Mucosa of rectum (tissue), 2 donors: Measurements from ENCODE around the gene ABCA5.

Experiments
- H3K27ac ChIP-seq, 2 donors: one replicate each; pipeline ENCODE4 v1.7.0; 2013; ENCODE audit warnings: inconsistent platforms in 2 of 2, low read depth in 2 of 2, low read length in 2 of 2
- H3K27me3 ChIP-seq, 2 donors: one replicate each; pipeline ENCODE4 v1.7.0; 2013; ENCODE audit warnings: low read length in 2 of 2; ENCODE audit not compliant: control insufficient read depth in 2 of 2, insufficient read depth in 2 of 2
- H3K36me3 ChIP-seq, 2 donors: one replicate each; pipeline ENCODE4 v1.7.0; 2013; ENCODE audit warnings: low read length in 2 of 2; ENCODE audit not compliant: control insufficient read depth in 2 of 2, insufficient read depth in 2 of 2
- H3K4me1 ChIP-seq, 2 donors: one replicate each; pipeline ENCODE4 v1.7.0; 2013; ENCODE audit warnings: low read length in 2 of 2, mild to moderate bottlenecking in 1 of 2; ENCODE audit not compliant: control insufficient read depth in 2 of 2, insufficient read depth in 2 of 2
- H3K4me3 ChIP-seq, 2 donors: one replicate each; pipeline ENCODE4 v1.7.0; 2013; ENCODE audit warnings: low read length in 2 of 2
- H3K9ac ChIP-seq, 2 donors: one replicate each; pipeline ENCODE4 v1.7.0; 2013; ENCODE audit warnings: low read length in 2 of 2, low read depth in 1 of 2, mild to moderate bottlenecking in 1 of 2
- H3K9me3 ChIP-seq, 2 donors: one replicate each; pipeline ENCODE4 v1.7.0; 2013; ENCODE audit warnings: low read length in 2 of 2; ENCODE audit not compliant: control insufficient read depth in 2 of 2
- donor health status: healthy.
- donor health status: Normal muscosa, but diverticular disease.

The ABCA5 gene

DNA sequence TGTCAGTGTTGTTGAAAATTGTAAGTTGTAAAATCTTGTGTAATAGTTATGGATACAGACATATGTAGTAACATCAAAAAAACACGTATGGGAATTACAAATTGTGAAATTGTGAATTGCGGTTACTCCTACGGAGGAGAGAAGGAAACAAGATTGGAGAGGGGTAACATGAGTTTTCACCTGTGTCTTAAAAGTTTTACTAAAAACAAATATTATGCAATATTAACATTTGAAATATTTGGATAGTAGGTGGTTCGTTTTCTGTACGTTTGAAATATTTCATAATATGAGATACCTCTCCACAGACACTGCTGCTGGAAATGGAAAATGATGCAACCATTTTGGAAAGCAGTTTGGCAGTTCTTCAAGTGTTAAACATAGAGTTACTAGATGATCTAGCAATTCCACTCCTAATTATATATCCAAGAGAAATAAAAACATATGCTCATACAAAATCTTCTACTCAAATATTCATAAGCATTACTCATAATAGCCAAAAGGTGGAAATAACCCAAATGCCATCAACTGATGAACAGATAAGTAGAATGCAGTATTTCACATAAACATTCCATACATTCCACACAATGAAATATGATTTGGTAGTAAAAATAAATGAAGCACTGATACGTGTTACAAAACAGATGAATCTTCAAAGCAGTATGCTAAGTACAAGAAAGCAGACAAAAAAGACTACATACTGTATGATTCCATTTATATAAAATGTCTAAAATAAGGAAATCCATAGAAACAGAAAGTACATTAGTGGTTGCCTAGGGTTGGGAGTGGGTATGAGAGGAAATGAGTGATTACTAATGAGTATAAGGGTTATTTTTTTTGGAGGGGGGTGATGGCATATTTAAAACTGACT lies 57.6 kb downstream of the ABCA5 start:
- no peak overlapping the region for H3K27ac ChIP-seq
- no peak overlapping the region for H3K4me3 ChIP-seq
- H3K36me3 ChIP-seq = peaks cover 0 to 14% of the 10 kb centered on the region in 2 donors
- no peaks in the 10 kb centered on the region for H3K9me3 ChIP-seq
- no peaks in the 10 kb centered on the region for H3K4me1 ChIP-seq
- H3K27me3 ChIP-seq = no peaks in the 10 kb centered on the region
- H3K9ac ChIP-seq = no peak overlapping the region

DNA sequence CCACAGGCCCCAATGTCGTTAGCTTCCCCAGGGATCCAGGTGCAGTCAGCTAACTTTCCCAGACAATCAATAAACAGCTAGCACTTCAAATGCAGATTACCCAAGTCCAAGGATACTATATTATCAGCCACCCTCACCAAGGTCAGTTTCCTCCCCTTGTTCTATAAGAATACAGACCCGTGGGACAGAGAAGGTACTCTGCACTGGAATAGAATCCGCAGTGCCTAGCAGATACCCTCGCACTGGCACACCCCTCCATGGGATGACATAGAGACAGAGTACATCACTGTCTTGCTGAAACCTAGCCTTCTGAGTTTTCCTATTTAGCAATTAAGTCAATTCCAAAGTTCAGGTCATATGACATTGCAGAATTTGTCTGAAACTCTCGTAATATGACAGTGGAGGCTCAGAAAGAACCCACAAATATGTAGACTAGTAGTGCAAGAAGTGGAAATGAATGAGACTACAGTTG lies 58.4 kb downstream of the ABCA5 start:
- Histone ChIP-seq H3K27me3 (no peaks in the 10 kb centered on the region), H3K4me1 (no peaks in the 10 kb centered on the region), H3K36me3 (peaks cover 0 to 14% of the 10 kb centered on the region in 2 donors), H3K4me3 (no peak overlapping the region), H3K27ac (no peak overlapping the region), H3K9ac (no peak overlapping the region), H3K9me3 (no peaks in the 10 kb centered on the region)

DNA sequence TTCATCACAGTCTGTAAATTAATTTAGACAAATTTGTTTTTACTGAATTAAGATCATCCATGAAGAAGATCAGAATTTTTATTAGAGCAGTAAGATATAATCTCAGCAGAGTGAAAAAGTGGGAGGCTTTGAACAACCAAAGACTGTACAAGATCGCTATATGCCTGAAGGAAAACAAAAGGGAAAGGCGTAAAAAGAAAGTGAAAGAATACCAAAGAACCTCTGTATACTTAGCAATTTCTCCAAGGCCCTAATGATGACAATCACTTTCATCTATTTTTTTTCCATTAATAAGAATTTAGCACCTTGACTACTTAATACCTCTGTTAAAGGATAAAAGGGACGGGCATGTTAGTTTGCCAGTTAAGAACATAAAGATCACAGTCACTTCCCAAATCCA lies 59.7 kb downstream of the ABCA5 start:
- no peak overlapping the region for H3K27ac ChIP-seq
- no peak overlapping the region for H3K4me3 ChIP-seq
- no peaks in the 10 kb centered on the region for H3K9me3 ChIP-seq
- H3K27me3 ChIP-seq = no peaks in the 10 kb centered on the region
- peaks cover 0 to 14% of the 10 kb centered on the region in 2 donors for H3K36me3 ChIP-seq
- H3K9ac ChIP-seq = no peak overlapping the region
- H3K4me1 ChIP-seq = no peaks in the 10 kb centered on the region

DNA sequence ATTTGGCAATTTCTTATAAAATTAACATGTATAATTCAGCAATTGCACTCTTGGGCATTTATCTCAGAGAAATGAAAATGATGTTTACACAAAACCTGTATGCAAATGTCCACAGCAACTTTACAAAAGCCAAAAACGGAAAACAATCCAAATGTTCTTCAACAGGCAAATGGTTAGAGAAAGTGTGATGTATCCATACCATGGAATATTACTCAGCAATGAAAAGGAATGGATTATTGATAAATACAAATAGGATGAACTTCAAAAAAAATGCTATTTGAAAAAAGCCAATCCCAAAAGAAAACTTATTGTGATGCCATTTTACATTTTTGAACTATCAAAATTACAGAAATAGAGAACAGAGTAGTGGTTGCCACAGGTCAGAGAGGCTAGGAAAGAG lies 61.1 kb downstream of the ABCA5 start:
- Histone ChIP-seq H3K9ac (no peak overlapping the region), H3K27me3 (no peaks in the 10 kb centered on the region), H3K4me1 (no peaks in the 10 kb centered on the region), H3K36me3 (peaks cover 0 to 8% of the 10 kb centered on the region in 2 donors), H3K9me3 (no peaks in the 10 kb centered on the region), H3K27ac (no peak overlapping the region), H3K4me3 (no peak overlapping the region)

DNA sequence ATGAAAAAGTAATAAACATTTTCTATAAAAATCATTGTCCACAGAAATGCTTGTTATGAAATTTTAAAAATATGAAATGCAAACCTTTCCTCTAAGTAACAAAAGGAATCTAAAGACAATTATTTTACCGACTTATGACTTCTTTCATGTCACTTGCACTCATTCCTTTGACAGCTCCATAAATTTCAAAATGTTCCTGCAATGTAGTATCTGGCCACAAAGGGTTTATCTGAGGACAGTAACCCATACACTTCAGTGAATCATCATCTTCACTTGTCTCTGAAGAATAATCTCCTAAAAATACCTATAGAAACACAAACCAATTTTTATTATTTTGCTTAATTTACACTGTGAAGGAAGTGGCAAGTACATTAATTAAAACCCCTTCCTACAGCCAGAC lies 72.7 kb downstream of the ABCA5 start:
- no peaks in the 10 kb centered on the region for H3K27me3 ChIP-seq
- no peak overlapping the region for H3K9ac ChIP-seq
- H3K27ac ChIP-seq = no peak overlapping the region
- no peaks in the 10 kb centered on the region for H3K9me3 ChIP-seq
- H3K4me3 ChIP-seq = no peak overlapping the region
- H3K36me3 ChIP-seq = peaks cover 11 to 18% of the 10 kb centered on the region in 2 donors
- no peaks in the 10 kb centered on the region for H3K4me1 ChIP-seq

DNA sequence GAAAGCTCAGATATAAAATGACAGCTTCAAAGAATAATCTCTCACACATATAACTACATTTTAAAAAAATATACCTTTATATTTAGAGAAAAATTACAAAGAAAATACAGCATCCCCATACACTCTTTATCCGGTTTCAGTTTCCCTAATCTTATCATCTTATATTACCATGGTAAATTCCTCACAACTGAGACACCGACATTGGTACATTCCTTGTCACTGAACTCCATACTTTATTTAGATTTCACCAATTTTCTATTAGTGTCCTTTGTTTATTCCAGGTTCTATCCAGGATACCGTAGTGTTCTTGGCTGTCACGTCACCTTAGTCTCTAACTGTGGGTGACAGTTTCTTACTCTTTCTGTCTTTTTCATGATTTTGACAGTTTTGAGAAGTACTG lies 76.3 kb downstream of the ABCA5 start:
- Histone ChIP-seq H3K4me1 (no peaks in the 10 kb centered on the region), H3K9ac (no peak overlapping the region), H3K36me3 (peaks cover 12 to 16% of the 10 kb centered on the region in 2 donors), H3K27me3 (no peaks in the 10 kb centered on the region), H3K27ac (no peak overlapping the region), H3K4me3 (no peak overlapping the region), H3K9me3 (no peaks in the 10 kb centered on the region)

DNA sequence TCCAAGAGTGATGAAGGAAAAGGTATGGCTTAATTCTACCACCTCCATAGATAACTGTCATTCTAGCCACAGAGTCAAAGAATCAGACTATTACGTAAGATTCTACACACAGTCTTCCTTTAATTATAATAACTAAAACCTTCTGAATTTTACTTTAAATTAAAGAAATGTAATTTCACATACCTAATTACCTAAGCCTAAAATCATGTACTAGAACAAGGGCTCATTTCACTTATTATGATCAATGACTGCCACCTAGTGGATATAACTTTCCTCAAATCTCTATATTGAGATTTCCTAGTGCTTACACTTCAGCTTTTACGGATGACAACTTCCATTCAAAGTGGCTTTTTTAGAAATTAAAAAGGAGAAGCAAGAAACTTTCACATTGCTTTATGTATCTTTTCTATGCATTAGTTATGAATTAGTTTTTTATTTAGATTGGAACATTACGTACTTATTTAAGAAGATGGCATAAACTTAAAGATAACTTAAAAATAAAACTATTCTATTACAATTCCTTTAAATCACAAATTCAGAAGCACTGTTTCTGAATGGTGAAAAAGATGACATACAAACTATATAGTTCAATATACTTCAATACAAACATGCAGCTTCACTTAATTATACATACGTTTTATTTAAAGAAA lies 80.1 kb downstream of the ABCA5 start:
- Histone ChIP-seq H3K4me1 (no peaks in the 10 kb centered on the region), H3K36me3 (peaks cover 8 to 9% of the 10 kb centered on the region in 2 donors), H3K27me3 (no peaks in the 10 kb centered on the region), H3K9ac (no peak overlapping the region), H3K4me3 (no peak overlapping the region), H3K9me3 (no peaks in the 10 kb centered on the region), H3K27ac (no peak overlapping the region)

DNA sequence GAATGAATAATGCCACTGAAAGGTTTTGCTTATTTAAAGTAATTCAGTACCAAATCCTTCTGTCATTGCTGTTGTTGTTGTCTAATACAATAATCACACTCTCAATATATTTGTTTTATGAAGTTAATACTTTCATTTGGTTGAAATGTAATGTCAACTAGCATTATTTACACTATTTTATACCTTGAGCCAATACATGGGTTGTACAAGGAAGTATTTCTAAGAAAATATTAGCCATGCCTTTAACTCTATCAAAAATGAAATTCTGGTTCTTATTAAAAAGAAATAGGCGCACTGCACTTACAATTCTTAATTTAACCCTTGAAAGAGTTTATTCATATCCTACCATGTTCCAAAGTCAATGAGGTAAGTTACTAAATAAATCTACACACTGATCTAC lies 80.7 kb downstream of the ABCA5 start:
- no peaks in the 10 kb centered on the region for H3K27me3 ChIP-seq
- H3K4me3 ChIP-seq = no peak overlapping the region
- no peak overlapping the region for H3K27ac ChIP-seq
- no peaks in the 10 kb centered on the region for H3K4me1 ChIP-seq
- peaks cover 8 to 9% of the 10 kb centered on the region in 2 donors for H3K36me3 ChIP-seq
- no peaks in the 10 kb centered on the region for H3K9me3 ChIP-seq
- no peak overlapping the region for H3K9ac ChIP-seq

DNA sequence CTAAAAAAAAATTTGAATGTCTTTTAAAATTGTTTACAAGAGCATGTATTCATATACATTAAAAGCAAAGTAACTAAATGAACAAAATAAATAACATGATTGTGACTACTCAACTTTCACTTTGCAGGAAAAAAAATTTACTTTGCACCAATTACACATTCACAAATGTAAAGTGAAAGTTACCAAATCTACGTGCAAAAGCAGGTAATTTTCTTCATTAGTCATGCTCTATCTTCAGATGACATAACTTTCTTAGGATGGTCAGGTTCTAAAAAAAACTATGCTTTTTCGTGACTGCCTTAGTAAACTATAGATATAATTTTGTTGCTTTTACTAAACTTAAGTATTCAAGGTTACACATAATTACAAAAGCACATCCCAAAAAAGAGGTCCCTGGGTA lies 81.3 kb downstream of the ABCA5 start:
- Histone ChIP-seq H3K27me3 (no peaks in the 10 kb centered on the region), H3K9me3 (no peaks in the 10 kb centered on the region), H3K27ac (no peak overlapping the region), H3K36me3 (peaks cover 8 to 9% of the 10 kb centered on the region in 2 donors), H3K4me1 (no peaks in the 10 kb centered on the region), H3K9ac (no peak overlapping the region), H3K4me3 (no peak overlapping the region)
